Esophagus squamous epithelium (tissue), 4 donors: ENCODE measurements around the gene CDH19.

Source experiments
- POLR2A ChIP-seq, 4 donors: fragments of 450-650 bp; IDR thresholded peaks; one replicate each; pipeline ENCODE4 v1.6.1; 2017; ENCODE audit warnings: antibody characterized with exemption in 4 of 4, mild to moderate bottlenecking in 4 of 4, moderate library complexity in 3 of 4
- TF ChIP-seq, protein P1 (sequence below), 6 experiments: fragments of 450-650 bp in 4 of 6; fragments of 200-600 bp in 2 of 6; sonication (generic) in 2 of 6; IDR thresholded peaks; one replicate each; pipeline ENCODE4 v1.5.1; 2016 to 2019; ENCODE audit warnings: antibody characterized with exemption in 6 of 6, mild to moderate bottlenecking in 4 of 6, moderate library complexity in 4 of 6

DNA sequence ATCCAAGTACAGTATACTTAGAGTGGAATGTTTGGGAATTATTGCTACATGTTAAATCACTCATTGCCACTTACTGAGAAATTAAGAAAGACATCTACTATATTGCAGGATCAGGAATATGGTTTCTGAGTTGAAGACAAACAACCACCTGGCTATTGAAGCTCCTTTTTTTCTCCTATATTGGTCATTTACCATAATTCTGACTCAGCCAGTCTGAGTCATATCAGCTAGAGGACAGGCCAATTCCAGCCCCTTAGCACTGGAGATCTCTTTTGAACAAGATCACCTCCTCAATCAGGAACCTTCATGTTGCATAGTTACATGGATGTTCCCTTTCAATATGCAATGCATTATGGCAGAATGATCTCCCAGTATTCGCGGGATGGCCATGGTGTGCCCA is 42.7 kb upstream of the CDH19 start:
- TF ChIP-seq, protein P1, sequence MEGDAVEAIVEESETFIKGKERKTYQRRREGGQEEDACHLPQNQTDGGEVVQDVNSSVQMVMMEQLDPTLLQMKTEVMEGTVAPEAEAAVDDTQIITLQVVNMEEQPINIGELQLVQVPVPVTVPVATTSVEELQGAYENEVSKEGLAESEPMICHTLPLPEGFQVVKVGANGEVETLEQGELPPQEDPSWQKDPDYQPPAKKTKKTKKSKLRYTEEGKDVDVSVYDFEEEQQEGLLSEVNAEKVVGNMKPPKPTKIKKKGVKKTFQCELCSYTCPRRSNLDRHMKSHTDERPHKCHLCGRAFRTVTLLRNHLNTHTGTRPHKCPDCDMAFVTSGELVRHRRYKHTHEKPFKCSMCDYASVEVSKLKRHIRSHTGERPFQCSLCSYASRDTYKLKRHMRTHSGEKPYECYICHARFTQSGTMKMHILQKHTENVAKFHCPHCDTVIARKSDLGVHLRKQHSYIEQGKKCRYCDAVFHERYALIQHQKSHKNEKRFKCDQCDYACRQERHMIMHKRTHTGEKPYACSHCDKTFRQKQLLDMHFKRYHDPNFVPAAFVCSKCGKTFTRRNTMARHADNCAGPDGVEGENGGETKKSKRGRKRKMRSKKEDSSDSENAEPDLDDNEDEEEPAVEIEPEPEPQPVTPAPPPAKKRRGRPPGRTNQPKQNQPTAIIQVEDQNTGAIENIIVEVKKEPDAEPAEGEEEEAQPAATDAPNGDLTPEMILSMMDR (IDR thresholded peaks at IDR 0.05) = no peak
- no peak for TF ChIP-seq POLR2A (IDR thresholded peaks at IDR 0.05)
